PFSK-1 (cell line): ENCODE measurements around the gene ADAR.
A peak's percentile ranks its signal among the peaks of the same experiment; 100 is the strongest.

Experiments
- FOXP2 ChIP-seq: optimal IDR thresholded peaks from 2 replicates; pipeline ENCODE3; 2011; ENCODE audit warnings: borderline replicate concordance, control low read depth, inconsistent platforms; ENCODE audit not compliant: insufficient read depth; ENCODE audit errors: extremely low read length, extremely low read depth
- POLR2AphosphoS5 ChIP-seq: IDR thresholded peaks from 2 replicates; pipeline ENCODE4 v1.6.1; 2012; ENCODE audit warnings: low read depth, mild to moderate bottlenecking, control low read depth, low read length, moderate library complexity
- SIN3A ChIP-seq: IDR thresholded peaks from 2 replicates; pipeline ENCODE4 v1.6.1; 2012; ENCODE audit warnings: mild to moderate bottlenecking, low read length, moderate library complexity, borderline replicate concordance; ENCODE audit not compliant: insufficient read depth
- TAF1 ChIP-seq: IDR thresholded peaks from 2 replicates; pipeline ENCODE4 v1.6.1; 2012; ENCODE audit warnings: low read length, control low read depth, borderline replicate concordance; ENCODE audit not compliant: insufficient read depth
- TF ChIP-seq, protein P1 (sequence below), 2 experiments: IDR thresholded peaks; 2 replicates each; pipeline versions ENCODE4 v1.6.1 to v1.8.0; 2011 to 2012; ENCODE audit warnings: low read depth in 2 of 2, low read length in 2 of 2, control low read depth in 1 of 2, inconsistent platforms in 1 of 2, mild to moderate bottlenecking in 1 of 2, moderate library complexity in 1 of 2; ENCODE audit not compliant: insufficient read depth in 1 of 2

Gene ADAR

DNA sequence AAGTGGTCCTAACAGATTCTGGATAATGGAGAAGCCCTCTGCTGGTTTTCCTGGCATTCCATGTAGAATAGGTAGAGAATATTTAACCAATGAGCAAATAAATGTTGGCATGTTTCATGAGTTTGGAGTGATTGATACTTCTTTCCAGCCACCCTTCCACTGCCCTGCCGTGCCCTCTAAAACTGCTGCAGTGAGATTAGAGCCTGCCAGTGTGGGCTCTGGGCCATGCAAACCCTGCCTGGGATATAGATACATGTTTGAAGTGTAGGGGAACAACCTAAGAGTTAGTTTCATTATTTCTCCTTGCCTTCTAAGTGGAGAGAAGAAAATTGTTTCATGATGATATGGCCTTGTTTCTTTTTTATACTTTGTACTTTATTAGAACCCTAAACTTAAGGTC, 60.0 kb downstream of the ADAR start:
- TF ChIP-seq SIN3A (no peak), FOXP2 (no peak), POLR2AphosphoS5 (no peak), TAF1 (no peak)
- TF ChIP-seq, protein P1, sequence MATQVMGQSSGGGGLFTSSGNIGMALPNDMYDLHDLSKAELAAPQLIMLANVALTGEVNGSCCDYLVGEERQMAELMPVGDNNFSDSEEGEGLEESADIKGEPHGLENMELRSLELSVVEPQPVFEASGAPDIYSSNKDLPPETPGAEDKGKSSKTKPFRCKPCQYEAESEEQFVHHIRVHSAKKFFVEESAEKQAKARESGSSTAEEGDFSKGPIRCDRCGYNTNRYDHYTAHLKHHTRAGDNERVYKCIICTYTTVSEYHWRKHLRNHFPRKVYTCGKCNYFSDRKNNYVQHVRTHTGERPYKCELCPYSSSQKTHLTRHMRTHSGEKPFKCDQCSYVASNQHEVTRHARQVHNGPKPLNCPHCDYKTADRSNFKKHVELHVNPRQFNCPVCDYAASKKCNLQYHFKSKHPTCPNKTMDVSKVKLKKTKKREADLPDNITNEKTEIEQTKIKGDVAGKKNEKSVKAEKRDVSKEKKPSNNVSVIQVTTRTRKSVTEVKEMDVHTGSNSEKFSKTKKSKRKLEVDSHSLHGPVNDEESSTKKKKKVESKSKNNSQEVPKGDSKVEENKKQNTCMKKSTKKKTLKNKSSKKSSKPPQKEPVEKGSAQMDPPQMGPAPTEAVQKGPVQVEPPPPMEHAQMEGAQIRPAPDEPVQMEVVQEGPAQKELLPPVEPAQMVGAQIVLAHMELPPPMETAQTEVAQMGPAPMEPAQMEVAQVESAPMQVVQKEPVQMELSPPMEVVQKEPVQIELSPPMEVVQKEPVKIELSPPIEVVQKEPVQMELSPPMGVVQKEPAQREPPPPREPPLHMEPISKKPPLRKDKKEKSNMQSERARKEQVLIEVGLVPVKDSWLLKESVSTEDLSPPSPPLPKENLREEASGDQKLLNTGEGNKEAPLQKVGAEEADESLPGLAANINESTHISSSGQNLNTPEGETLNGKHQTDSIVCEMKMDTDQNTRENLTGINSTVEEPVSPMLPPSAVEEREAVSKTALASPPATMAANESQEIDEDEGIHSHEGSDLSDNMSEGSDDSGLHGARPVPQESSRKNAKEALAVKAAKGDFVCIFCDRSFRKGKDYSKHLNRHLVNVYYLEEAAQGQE (IDR thresholded peaks at IDR 0.05; ENCODE audit: insufficient read depth in 1 of 2, low read depth in 2 of 2, low read length in 2 of 2) = no peak

DNA sequence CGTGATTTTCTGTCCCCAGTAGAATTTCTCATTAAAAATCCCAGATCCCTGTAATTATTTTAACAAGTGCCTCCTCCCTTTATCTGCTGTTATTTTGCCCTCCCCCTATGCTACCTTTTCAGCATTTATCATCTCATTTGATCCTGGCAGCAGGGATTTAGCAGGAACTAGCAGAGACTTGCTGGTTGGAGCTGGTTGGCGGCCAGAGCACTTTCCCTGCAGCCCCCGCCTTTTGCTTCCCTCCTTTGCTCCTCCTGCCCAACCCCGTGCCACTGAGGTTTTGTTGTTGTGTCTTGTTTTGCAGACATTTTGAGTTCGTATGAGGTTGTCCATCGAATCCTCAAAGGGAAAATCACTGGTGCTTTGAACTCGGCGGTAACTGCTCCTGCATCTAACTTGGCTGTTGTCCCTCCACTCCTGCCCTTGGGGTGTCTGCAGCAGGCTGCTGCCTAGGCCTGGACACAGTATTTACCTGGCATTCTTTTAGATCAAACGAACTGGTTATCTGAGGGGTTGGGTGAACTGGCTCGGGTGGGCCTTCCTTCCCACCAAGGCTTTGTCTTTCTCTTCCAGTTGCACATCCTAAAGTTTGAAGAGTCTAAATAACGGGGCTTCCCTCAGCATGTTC, 60.8 kb downstream of the ADAR start:
- TF ChIP-seq TAF1 (no peak), SIN3A (no peak), POLR2AphosphoS5 (no peak), FOXP2 (no peak)
- TF ChIP-seq, protein P1 (IDR thresholded peaks at IDR 0.05; ENCODE audit: insufficient read depth in 1 of 2, low read depth in 2 of 2, low read length in 2 of 2) = no peak

DNA sequence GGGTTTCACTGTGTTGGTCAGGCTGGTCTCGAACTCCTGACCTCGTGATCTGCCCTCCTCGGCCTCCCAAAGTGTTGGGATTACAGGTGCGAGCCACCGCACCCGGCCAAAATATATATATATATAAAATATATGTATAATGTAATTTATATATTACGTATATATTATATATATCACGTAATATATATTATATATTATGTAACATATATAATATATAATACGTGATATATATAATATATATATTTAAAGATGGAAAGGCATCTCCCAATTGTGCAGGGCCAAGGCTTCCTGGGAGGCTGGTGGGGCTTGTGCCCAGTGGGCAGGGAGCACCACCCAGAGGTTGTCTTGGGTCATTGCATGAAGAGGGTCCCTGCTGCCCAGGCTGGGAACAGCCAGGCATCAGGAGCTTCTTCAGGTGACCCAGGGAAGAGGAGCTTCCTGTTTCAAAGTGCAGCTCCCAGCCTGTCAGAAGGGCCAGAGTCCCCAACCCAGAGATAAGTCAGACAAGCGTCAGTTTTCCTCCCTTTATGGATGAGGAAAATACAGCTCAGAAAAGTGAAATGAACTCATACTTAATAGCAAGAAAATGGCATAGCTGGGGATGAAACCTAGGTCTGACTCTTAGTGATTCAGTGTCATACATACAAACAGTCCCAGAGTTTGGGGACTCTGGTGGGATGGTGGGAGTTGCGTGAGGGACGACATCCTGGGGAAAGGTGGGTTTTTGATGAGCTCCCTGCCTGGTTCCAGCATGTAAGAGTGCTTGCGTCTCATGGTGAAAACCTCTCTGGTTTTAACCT, 61.5 kb downstream of the ADAR start:
- TF ChIP-seq FOXP2 (peak; percentile 61), POLR2AphosphoS5 (no peak), TAF1 (no peak), SIN3A (no peak)
- TF ChIP-seq, protein P1 (IDR thresholded peaks at IDR 0.05; ENCODE audit: insufficient read depth in 1 of 2, low read depth in 2 of 2, low read length in 2 of 2) = no peak

DNA sequence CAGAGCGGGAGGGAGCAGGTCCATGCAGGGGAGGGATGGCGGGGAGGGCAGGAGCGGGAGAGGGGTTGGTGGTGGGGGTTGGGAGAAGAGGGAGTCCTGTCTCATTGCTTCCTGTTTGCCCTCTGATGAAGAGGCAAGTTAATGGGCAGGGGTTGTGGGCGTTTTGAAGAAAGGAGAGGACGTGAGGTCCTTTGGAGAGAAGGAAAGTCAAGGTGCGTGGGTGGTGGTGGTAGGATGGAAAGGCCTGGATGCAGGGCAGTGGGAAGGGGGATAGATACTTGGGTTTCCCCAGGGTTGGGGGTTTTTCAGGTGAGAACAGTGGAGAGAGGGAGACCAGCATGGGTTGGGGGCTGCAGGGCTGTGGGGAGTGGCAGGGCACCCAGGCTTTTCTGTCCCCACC, 66.8 kb downstream of the ADAR start:
- TF ChIP-seq FOXP2 (no peak), SIN3A (no peak)
- TF ChIP-seq, protein P1 (IDR thresholded peaks at IDR 0.05; ENCODE audit: insufficient read depth in 1 of 2, low read depth in 2 of 2, low read length in 2 of 2) = no peak
